Mucosa of gallbladder (tissue), 1 donor: ENCODE data around the gene CLCN7. TPM values are rescaled to one million over a fixed set of nuclear protein-coding genes. Genes with fewer than 3 reads are reported as not detected.

ENCODE experiments used
- DNase-seq: peaks from one replicate; pipeline ENCODE4 v3.0.0-alpha.2; 2020; ENCODE audit warnings: low spot score
- total RNA-seq: library from RNA; stranded (reverse); gene quantifications from one replicate; pipeline ENCODE4 v1.2.1, GENCODE V29; 2021
- donor health status: DM: no; HTN: no; CAD: no.

Gene CLCN7, protein sequence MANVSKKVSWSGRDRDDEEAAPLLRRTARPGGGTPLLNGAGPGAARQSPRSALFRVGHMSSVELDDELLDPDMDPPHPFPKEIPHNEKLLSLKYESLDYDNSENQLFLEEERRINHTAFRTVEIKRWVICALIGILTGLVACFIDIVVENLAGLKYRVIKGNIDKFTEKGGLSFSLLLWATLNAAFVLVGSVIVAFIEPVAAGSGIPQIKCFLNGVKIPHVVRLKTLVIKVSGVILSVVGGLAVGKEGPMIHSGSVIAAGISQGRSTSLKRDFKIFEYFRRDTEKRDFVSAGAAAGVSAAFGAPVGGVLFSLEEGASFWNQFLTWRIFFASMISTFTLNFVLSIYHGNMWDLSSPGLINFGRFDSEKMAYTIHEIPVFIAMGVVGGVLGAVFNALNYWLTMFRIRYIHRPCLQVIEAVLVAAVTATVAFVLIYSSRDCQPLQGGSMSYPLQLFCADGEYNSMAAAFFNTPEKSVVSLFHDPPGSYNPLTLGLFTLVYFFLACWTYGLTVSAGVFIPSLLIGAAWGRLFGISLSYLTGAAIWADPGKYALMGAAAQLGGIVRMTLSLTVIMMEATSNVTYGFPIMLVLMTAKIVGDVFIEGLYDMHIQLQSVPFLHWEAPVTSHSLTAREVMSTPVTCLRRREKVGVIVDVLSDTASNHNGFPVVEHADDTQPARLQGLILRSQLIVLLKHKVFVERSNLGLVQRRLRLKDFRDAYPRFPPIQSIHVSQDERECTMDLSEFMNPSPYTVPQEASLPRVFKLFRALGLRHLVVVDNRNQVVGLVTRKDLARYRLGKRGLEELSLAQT
- total RNA-seq: 111 TPM

DNA sequence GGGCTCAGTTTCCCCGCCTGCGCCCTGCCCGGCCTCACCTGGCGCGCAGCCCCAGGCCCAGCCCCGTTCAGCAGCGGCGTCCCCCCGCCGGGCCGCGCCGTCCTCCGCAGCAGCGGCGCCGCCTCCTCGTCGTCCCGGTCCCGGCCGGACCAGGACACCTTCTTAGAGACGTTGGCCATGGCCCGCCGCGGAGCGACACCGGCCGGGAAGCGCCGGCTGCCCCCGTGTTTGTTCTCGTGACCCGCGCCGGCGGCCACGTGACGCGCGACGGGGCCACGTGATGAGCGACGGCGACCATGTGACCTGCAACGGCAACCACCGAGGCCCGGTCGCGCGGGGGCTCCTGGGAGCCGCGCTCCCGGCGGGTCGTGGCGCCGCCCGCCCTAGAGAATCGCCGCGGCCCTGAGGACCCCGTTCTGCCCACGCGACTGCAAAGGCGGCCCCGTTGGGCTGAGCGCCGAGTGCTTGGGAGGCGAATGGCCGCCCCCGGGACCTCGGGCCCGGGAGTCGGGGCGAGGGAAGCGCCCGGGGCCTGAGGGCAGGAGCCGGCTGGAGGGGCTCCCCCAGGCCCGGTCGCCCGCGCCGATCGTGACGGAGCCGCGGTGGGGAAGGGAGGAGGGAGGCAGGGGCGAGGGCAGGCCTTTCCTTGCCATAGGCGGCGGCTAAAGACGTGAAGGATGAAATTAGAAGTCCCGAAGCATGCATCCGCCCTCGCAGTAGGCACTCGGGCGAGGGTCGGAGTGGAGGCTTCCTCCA is at the start of gene CLCN7:
TSS of gene CLCN7 (minus strand) at position 233 of the 756 bp plus-strand sequence. CDS start at position 179, 54 bp downstream.
- DNase-seq: peak; percentile 93

DNA sequence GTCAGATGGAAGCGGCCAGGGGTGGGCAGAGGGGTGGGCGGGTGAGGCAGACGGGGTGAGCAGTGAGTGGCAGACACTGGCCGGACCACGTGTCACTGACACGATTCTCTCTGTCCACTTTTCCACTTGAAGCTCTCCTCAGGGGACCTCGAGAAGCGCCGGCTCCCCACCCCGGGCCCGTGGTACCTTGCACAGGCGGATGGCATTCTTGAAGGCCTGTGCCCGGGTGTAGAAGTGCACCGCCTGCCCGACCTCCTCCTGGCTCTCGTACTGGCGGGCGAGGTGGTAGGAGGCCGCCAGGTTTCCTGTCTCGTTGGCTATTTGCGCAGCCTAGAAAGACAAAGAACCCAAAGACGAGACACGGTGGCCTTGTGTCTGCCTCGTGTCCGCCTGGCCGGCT is 49.5 kb upstream of the CLCN7 start:
- DNase-seq: no peak

DNA sequence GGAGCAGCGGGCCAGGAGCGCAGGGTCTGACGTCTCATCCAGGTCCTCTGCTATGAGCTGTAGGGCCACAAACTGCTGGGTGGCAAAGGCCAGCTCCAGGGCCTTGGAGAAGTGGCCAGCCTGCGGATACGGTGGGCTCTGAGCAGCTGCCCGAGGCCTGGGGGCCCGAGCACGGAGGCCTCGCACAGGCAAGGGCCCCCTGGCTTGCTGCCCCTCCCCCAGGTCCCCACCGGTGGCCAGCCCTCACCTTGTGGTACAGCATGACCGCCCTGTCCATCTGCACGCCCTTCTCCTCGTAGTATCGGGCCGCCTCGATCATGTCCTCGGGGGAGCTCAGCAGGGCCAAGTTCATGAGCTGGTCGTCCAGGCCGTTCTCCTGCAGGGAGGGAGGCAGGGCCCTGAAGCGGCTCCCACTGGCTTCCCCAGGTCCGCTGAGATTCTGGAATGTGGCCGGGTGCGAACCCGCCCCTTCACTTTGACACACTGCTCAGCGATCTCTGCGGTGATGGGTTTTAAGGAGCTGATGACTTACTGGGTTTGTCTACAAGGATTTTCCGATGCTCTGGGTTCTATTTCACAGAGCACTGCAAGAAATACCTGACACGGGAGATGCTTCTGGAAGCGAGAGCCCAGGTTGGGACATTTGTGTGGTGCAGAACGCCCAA is 48.9 kb upstream of the CLCN7 start:
- DNase-seq: no peak

DNA sequence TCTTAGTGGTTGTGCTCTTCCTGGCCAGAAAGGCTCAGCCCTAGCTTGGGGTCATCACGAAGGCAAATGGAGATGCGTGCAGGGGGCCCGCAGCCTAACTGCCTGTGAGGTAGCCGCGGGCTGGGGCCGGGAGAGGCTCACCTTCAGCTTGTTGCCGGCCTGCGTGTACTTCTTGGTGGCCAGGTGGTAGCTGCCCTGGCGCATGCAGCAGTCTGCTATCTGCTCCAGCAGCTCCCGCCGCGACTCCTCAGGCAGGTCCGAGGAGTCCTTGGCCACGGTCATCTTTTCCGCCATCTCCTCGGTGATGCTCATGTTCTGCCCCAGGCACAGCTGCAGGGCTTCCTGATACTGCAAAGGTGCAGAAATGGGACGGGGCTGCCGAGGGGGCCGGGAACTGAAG is 45.6 kb upstream of the CLCN7 start:
- no peak for DNase-seq

DNA sequence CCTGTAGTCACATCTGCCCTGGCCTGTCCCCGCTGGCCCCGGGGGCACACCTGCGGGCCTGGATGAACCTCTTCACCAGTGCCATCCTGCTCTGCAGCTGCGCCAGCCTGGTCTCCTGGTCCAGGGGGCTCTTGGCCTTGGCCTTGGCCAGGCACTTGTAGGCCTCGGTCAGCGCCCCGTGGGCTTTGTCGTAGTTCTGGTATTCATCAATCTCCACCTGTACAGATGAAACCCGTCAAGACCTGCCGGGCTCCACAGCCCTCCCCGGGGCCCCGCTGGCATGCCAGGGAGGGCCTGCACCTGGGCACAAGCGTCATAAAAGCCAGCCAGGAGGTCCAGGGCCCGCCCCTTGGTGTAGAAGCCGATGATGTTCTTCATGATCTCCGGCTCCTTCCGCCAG is 45.0 kb upstream of the CLCN7 start:
- no peak for DNase-seq

DNA sequence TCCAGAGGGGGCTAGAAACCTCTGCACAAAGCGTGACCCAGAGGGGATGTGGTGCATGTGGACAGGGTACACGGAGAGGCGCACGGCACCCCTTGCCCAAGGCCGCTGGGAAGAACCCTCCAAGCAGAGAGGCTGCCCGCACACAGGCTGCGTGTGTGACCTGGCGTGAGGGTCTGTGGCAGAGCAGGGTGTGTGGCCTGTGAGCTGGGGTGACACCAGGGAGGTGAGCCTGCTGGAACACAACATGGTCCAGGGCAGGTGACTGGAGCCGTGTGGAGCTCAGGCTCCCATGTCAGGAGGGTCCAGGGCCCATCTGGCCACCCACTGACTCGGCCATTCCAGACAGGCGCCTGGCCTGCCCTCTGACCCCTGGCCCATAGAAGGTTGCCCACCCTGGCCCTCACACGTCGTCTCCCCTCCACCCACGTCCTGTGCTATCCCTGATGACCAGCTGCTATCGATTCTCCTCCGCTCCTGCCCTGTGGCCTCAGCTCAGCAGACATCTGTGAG is 43.9 kb upstream of the CLCN7 start:
- no peak for DNase-seq

DNA sequence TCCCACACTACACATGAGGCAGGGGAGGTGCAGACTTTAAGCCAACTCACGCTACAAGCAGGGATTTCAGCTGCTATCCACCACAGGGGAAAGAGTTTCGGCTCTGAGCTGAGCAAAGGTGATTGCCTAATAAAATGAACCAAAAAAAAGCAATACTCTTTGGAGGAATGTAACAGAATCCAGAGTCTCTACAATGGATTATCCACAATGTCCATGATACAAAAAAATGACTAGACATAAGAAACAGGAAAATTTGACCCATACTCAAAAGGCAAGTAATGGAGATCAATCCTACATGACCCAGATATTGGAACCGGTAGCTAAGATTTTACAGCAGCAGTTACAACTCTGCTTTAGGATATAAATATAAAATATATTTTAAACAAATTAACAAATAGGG is 39.7 kb upstream of the CLCN7 start:
- no peak for DNase-seq

DNA sequence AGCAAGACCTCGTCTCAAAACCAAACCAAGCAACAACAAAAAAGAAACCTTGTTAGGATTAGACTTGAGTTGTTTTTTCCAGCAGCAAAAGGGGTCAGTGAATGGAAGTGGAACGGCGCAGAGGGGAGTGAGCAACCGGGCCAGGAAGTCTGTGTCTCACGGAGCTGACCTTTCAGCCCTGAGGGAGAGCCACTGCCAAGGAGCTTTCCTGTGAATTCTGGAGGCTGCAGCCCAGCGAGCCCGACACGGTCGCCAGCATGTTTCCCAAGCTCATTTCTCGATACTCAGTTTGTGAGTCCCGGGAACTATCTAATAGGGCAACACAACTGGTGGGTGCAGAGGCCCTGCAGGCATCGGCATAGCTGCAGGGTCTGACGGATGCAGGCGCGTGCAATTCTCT is 37.9 kb upstream of the CLCN7 start:
- DNase-seq: no peak

DNA sequence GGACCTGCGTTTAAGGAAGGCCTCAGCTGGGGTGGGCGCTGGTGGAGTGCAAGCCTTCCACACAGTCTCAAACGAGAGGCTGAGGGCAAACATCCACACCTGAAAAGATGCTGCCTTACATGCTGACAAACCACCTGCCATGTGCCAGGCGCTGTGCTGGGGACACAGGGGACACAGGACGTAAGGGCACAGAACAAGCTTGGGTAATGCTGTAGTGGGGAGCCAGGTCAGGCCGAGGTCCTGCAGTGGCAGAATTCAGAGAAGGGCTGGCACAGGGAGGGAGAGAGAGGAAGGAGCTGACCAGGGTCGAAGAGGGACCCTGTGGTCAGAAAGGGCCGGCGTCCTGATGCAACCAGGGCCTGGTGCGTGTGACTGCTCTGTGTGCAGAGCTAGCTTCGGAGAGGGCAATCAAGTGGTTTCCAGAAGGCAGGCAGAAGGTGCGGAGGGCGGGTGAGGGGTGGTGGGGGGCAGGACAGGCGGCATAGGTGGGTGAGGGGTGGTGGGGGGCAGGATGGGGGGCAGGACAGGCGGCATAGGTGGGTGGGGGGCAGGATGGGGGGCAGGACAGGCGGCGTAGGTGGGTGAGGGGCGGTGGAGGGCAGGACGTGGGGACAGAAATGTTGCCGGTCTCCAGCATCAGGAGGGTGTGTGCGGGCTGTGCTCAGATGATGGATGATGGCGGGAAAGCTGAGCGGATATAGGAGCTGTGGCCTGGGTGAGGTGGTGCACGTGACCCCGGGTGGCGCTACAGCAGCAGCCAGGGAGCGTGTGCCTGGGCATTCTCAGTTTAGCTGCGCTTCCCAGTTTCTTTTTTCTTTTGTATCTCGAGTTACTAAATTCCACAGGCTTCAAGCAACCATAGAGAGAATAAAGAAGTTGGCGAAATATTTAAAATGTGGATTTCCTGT is 37.1 kb upstream of the CLCN7 start:
- no peak for DNase-seq

DNA sequence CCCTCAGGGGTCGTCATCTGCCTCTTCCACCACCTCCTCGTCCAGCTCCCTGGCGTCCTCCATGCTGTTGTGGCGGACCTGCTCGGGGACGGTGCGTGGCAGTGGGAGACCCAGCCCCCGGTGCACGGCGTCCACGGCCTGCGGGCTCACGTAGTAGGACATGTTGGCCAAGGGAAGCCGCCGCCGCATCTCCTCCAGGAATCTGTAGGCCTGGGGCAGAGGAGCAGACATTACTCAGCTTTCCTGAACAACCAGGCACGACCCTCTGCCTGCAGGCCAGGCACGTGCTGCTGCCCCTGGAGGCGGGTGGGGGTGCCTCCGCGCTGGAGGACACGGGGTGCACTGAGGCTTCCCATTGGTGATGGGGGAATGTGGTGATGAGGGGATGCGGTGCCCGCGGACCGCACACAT is 36.1 kb upstream of the CLCN7 start:
- no peak for DNase-seq

DNA sequence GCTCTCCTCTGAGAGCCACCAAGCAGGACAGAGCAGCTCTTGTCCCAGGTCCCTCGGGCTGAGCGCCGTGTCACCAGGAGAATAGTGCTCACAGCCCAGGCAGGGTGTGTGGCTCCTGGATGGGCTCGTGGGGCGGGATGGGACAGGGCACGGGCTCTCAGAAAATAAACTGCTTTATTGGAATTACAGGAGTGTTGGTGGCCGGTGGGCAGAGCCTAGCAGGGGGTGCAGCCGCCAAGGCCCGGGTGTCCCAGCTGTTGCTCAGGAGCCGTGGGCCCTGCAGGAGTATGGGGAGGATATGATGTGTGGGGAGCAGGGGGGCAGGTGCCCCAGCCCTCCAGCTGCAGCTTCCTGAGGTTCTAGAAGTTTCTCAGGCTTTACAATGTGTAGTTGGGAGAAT is 35.4 kb upstream of the CLCN7 start:
- no peak for DNase-seq

DNA sequence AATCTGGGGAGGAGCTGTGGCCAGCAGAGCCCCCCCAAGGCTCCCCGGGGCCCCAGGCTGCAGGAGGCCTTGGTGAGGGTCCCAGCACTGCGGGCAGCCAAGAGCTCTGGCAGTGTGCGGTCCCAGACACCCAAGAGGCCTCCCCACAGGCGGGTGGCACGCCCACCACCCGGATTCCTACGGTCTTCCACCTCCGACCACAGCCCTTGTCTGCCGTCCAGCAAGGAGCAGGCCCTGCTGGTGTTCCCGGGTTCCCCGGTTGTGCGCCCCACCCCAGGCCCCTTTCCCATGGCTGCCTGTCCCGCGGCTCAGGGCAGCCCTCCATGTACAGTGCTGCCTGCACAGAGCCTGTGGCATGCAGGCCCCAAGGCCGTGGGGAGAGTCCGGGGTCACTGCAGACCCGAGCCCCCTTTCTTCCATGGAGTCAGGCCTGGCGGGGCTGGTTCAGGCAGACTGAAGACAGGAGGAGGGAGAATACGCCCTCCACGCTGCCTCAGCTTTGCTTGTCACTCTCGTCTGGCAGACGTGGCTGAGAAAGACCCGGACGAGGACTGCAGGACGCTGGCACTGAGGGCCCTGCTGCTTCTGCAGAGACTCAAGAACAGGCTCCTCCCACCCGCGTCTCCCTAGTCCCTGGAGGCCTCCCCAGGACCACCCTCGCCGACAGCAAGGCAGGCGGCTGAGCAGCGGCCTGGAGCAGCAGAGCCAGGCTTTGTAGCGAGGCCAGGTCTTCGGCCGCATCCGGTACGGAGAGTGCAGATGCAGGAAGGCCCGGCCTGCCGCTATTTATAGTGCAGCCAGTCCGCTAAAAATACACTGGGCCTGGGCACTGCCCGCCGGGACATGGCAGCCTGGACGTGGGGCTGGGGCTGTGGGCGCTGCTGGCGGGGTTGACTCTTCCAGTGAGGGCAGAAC is 34.7 kb upstream of the CLCN7 start:
- DNase-seq: no peak

DNA sequence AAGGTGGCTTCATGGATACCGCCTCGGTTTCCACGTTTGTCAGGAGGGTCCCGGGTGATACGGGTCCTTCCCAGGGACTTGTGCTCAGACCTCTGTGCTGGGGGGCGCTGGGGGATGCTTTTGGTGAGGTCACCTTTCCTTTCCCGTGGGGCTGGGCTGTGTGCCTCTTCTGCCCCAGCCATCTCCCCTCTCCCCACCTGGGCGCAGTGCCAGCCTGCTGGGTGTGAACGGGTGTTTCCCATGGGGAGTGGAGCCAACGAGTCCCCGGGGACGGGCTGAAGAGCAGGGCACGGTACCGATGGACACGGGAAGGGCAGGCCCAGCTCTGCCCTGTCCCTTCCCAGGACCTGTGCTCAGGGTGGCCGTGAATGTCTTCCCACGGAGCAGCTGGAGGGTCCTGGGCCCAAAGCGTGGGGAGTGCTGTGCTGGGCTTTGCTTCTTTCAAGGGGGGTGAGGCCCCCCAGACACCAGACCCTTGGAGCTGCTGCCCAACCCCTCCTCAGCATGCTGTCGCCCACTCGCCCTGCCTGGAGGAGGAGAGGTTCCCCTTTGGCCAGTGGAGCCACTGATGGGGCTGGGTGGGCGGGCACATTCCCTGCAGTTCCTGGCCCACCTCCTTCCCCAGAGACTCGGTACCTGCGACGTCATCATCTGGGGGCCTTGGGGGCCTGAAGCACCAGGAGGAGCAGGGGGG is 33.8 kb upstream of the CLCN7 start:
- DNase-seq: no peak

DNA sequence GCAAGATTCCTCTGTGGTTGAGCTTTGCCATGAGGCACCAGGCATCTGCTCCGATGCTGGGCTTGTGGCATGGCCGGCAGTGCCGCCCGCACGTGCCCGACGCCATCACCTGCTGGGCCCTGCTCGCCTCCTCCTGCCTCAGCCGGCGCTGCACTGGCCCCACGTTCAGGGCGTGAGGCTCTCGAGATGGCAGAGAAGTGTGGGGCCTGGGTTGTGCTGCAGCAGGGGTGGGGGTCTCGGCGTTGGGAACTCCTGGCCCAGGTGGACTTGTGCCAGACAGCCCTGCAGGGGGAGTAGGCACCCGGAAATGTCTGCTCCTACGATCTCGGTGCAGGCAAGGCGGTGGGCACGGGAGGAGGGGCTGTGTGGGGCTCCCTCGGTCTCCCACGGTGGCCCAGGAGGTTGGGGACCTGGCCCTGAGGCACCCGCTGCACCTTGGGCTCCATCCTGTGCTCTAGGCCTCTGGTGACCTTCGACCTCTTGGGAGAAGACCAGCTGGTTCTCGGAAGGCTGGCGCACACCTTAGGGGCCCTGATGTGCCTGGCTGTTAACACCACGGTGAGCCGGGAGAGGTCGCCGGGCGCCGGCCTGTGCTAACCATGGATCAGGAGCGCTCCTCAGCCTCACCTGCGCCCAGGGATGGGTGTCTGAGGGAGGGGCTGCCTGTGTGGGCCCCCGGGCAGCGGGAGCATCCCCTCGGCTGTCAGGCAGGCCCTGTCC is 31.8 kb upstream of the CLCN7 start:
- DNase-seq: no peak

DNA sequence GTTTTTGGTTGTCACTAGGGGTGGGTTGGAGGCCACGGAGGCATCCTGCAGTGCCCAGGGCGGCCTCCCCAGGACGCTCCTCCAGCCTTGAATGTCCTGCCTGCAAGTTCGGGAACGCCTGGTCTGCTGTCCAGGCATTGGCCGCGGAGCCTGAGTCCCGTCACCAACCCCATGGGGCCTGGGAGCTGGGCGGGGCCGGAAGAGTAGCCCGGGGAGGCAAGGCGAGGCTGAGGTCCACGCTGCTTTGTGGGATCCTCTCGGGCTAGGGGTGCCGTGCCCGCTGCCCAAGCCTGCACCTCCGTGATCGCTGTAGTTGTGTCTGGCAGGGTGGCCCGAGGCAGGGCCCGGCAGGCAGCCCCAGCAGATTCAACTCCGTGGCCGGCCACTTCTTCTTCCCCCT is 31.1 kb upstream of the CLCN7 start:
- DNase-seq: no peak

DNA sequence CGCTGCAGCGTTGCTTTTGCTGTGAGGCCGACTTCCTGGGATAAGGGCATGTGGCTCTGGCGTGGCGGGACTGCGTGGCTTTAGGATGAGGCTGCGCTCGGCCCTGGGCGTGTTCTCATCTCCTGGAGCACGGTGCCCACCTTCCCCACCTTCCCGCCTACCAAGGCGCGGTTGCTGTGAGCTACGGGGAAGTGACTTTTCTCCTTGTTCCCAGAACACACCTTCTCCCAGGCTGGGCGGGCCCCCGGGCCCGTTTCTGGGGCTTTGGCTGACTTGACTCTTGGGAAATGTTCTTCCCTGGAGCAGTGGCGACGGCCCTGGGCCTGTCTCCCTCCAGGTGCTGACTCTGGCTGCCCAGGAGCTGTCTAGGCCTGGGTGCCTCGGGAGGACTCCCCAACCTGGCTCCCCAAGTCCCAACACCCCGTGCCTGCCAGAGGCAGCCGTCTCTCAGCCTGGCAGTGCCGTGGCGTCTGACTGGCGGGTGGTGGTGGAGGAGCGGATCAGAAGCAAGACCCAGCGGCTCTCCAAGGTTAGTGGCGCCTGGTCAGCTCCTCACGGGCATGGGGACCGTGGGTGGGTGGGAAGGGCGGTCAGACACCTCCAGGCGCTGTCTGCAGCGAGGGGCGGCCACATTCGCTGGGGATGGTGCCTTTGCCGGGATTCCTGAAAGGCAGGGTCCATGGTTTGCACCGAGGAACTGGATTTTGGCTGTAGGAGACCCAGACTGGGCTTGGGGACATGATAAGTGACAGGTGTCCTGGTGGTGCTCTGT is 30.4 kb upstream of the CLCN7 start:
- DNase-seq: no peak
